HEK293 (cell line): ENCODE data around the gene OR2V1.

ENCODE experiments used
- BCL11B ChIP-seq: fragments of 450-650 bp; formaldehyde crosslinking; IDR thresholded peaks from 2 replicates; pipeline ENCODE4 v1.5.1; 2016; ENCODE audit warnings: low read depth, missing biosample characterization, missing genetic modification characterization
- CTCF ChIP-seq: fragments of 450-650 bp; formaldehyde crosslinking; IDR thresholded peaks from 2 replicates; pipeline ENCODE4 v1.5.1; 2016; ENCODE audit warnings: missing biosample characterization, missing genetic modification characterization
- GLIS1 ChIP-seq: fragments of 450-650 bp; formaldehyde crosslinking; IDR thresholded peaks from 2 replicates; pipeline ENCODE4 v1.5.1; 2016; ENCODE audit warnings: missing biosample characterization, missing genetic modification characterization
- HOXD13 ChIP-seq: sonication (generic); formaldehyde crosslinking; IDR thresholded peaks from 2 replicates; pipeline ENCODE4 v1.8.0; 2022; ENCODE audit warnings: missing genetic modification reagents, borderline replicate concordance
- KLF7 ChIP-seq: fragments of 450-650 bp; formaldehyde crosslinking; IDR thresholded peaks from 2 replicates; pipeline ENCODE4 v1.5.1; 2016; ENCODE audit warnings: missing biosample characterization, missing genetic modification characterization, borderline replicate concordance
- PATZ1 ChIP-seq: fragments of 450-650 bp; formaldehyde crosslinking; IDR thresholded peaks from 2 replicates; pipeline ENCODE4 v1.5.1; 2016; ENCODE audit warnings: missing biosample characterization, missing genetic modification characterization
- PRDM1 ChIP-seq: fragments of 450-650 bp; formaldehyde crosslinking; IDR thresholded peaks from 2 replicates; pipeline ENCODE4; 2016; ENCODE audit warnings: missing biosample characterization, missing genetic modification characterization
- REPIN1 ChIP-seq: fragments of 450-650 bp; formaldehyde crosslinking; IDR thresholded peaks from 2 replicates; pipeline ENCODE4 v1.5.1; 2017; ENCODE audit warnings: missing biosample characterization, missing genetic modification characterization, low read depth
- SP2 ChIP-seq: fragments of 450-650 bp; formaldehyde crosslinking; IDR thresholded peaks from 2 replicates; pipeline ENCODE4 v1.5.1; 2016; ENCODE audit warnings: missing biosample characterization, missing genetic modification characterization
- SP3 ChIP-seq: fragments of 450-650 bp; formaldehyde crosslinking; IDR thresholded peaks from 2 replicates; pipeline ENCODE4 v1.5.1; 2016; ENCODE audit warnings: missing biosample characterization, missing genetic modification characterization
- SP7 ChIP-seq: fragments of 450-650 bp; formaldehyde crosslinking; IDR thresholded peaks from 2 replicates; pipeline ENCODE4 v1.5.1; 2016; ENCODE audit warnings: missing biosample characterization, missing genetic modification characterization
- TRIM28 ChIP-seq: IDR thresholded peaks from 2 replicates; pipeline ENCODE4 v1.6.1; 2011; ENCODE audit warnings: low read length, control low read depth, borderline replicate concordance
- WT1 ChIP-seq: fragments of 450-650 bp; formaldehyde crosslinking; IDR thresholded peaks from 2 replicates; pipeline ENCODE4 v1.5.1; 2016; ENCODE audit warnings: missing biosample characterization, missing genetic modification characterization
- ZBTB48 ChIP-seq: fragments of 450-650 bp; formaldehyde crosslinking; IDR thresholded peaks from 2 replicates; pipeline ENCODE4 v1.5.1; 2016; ENCODE audit warnings: missing biosample characterization, missing genetic modification characterization
- ZBTB49 ChIP-seq: fragments of 450-650 bp; formaldehyde crosslinking; IDR thresholded peaks from 2 replicates; pipeline ENCODE4 v1.5.1; 2016; ENCODE audit warnings: missing biosample characterization, missing genetic modification characterization, low read depth
- ZFHX2 ChIP-seq: fragments of 450-650 bp; formaldehyde crosslinking; conservative IDR thresholded peaks from 2 replicates; pipeline ENCODE4 v1.5.1; 2016; ENCODE audit warnings: missing biosample characterization, missing genetic modification characterization
- ZNF214 ChIP-seq: fragments of 450-650 bp; formaldehyde crosslinking; IDR thresholded peaks from 2 replicates; pipeline ENCODE4 v1.5.1; 2017; ENCODE audit warnings: missing biosample characterization, mild to moderate bottlenecking, missing genetic modification characterization, borderline replicate concordance
- ZNF26 ChIP-seq: fragments of 450-650 bp; formaldehyde crosslinking; IDR thresholded peaks from 2 replicates; pipeline ENCODE4 v1.5.1; 2016; ENCODE audit warnings: missing biosample characterization, missing genetic modification characterization
- ZNF266 ChIP-seq: fragments of 450-650 bp; formaldehyde crosslinking; IDR thresholded peaks from 2 replicates; pipeline ENCODE4 v1.5.1; 2016; ENCODE audit warnings: missing biosample characterization, missing genetic modification characterization, low read depth
- ZNF362 ChIP-seq: fragments of 450-650 bp; formaldehyde crosslinking; IDR thresholded peaks from 2 replicates; pipeline ENCODE4 v1.5.1; 2016; ENCODE audit warnings: missing biosample characterization, missing genetic modification characterization
- ZNF366 ChIP-seq: fragments of 450-650 bp; formaldehyde crosslinking; conservative IDR thresholded peaks from 2 replicates; pipeline ENCODE4 v1.5.1; 2016; ENCODE audit warnings: missing biosample characterization, missing genetic modification characterization
- ZNF37A ChIP-seq: fragments of 450-650 bp; IDR thresholded peaks from 2 replicates; pipeline ENCODE4 v1.5.1; 2018; ENCODE audit warnings: missing biosample characterization, missing genetic modification characterization
- ZNF426 ChIP-seq: fragments of 450-650 bp; formaldehyde crosslinking; IDR thresholded peaks from 2 replicates; pipeline ENCODE4 v1.5.1; 2017; ENCODE audit warnings: missing biosample characterization, missing genetic modification characterization, mild to moderate bottlenecking, inconsistent platforms, moderate library complexity
- ZNF48 ChIP-seq: fragments of 450-650 bp; formaldehyde crosslinking; IDR thresholded peaks from 2 replicates; pipeline ENCODE4 v1.5.1; 2016; ENCODE audit warnings: missing biosample characterization, missing genetic modification characterization
- ZNF501 ChIP-seq: fragments of 450-650 bp; formaldehyde crosslinking; IDR thresholded peaks from 2 replicates; pipeline ENCODE4 v1.5.1; 2016; ENCODE audit warnings: missing biosample characterization, missing genetic modification characterization
- ZNF548 ChIP-seq: fragments of 450-650 bp; formaldehyde crosslinking; IDR thresholded peaks from 2 replicates; pipeline ENCODE4 v1.5.1; 2016; ENCODE audit warnings: missing biosample characterization, missing genetic modification characterization
- ZNF580 ChIP-seq: fragments of 450-650 bp; formaldehyde crosslinking; IDR thresholded peaks from 2 replicates; pipeline ENCODE4 v1.5.1; 2016; ENCODE audit warnings: missing biosample characterization, missing genetic modification characterization
- ZNF623 ChIP-seq: fragments of 450-650 bp; formaldehyde crosslinking; IDR thresholded peaks from 2 replicates; pipeline ENCODE4 v1.5.1; 2016; ENCODE audit warnings: missing biosample characterization, missing genetic modification characterization
- ZNF707 ChIP-seq: fragments of 450-650 bp; formaldehyde crosslinking; IDR thresholded peaks from 2 replicates; pipeline ENCODE4 v1.5.1; 2016; ENCODE audit warnings: missing biosample characterization, missing genetic modification characterization
- ZXDB ChIP-seq: fragments of 450-650 bp; formaldehyde crosslinking; IDR thresholded peaks from 2 replicates; pipeline ENCODE4 v1.5.1; 2016; ENCODE audit warnings: missing biosample characterization, missing genetic modification characterization

Gene OR2V1

GRCh38 chr5:181098762-181099601 lies 32.0 kb downstream of the OR2V1 start (continued):
- peak; percentile 68 for TF ChIP-seq GLIS1
- no peak for TF ChIP-seq ZNF266 (tag by site-specific recombination)
- TF ChIP-seq SP7 (tag by site-specific recombination) = peak; percentile 53; the same call in 1 of the 2 replicates
- TF ChIP-seq HOXD13 (CRISPR knock-in tag) = no peak
- TF ChIP-seq PRDM1 = no peak
- peak; percentile 91 for TF ChIP-seq ZNF362 (tag by site-specific recombination)
- peak; percentile 84 for TF ChIP-seq ZFHX2
- peak; percentile 92; the same call in 1 of the 2 replicates for TF ChIP-seq KLF7 (tag by site-specific recombination)
- TF ChIP-seq CTCF (tag by site-specific recombination) = no peak
- no peak for TF ChIP-seq ZNF26
- TF ChIP-seq TRIM28 = no peak
- TF ChIP-seq ZNF214 (tag by site-specific recombination) = no peak
- TF ChIP-seq WT1 = peak; percentile 57
- TF ChIP-seq REPIN1 (tag by site-specific recombination) = no peak
- TF ChIP-seq ZNF366 (tag by site-specific recombination) = peak; percentile 45
- peak; percentile 72; the same call in 1 of the 2 replicates for TF ChIP-seq BCL11B (tag by site-specific recombination)
- no peak for TF ChIP-seq ZNF426 (tag by site-specific recombination)
- peak; percentile 44; the same call in 1 of the 2 replicates for TF ChIP-seq ZXDB
- no peak for TF ChIP-seq ZNF548 (tag by site-specific recombination)
- TF ChIP-seq ZNF707 (tag by site-specific recombination) = no peak
- 0 out of 2 replicates have a peak, but pooled peaks have one; percentile 53 for TF ChIP-seq ZNF501 (tag by site-specific recombination)
- peak; percentile 48 for TF ChIP-seq PATZ1 (tag by site-specific recombination)
- TF ChIP-seq SP3 (tag by site-specific recombination) = peak; percentile 60; the same call in 1 of the 2 replicates
- peak; percentile 59; the same call in 1 of the 2 replicates for TF ChIP-seq ZNF580 (tag by site-specific recombination)
- TF ChIP-seq ZBTB48 (tag by site-specific recombination) = no peak
- TF ChIP-seq SP2 (tag by site-specific recombination) = peak; percentile 47
- TF ChIP-seq ZNF623 (tag by site-specific recombination) = no peak
- no peak for TF ChIP-seq ZBTB49
- no peak for TF ChIP-seq ZNF37A (tag by site-specific recombination)
- no peak for TF ChIP-seq ZNF48 (tag by site-specific recombination)
